NT2/D1 (cell line): ENCODE data around the gene KATNB1.

ENCODE experiments used
- DNase-seq: peaks from one replicate; pipeline ENCODE4 v3.0.0-alpha.2; 2011; ENCODE audit warnings: low read depth, low spot score
- H3K27me3 ChIP-seq: 2 replicates; pipeline ENCODE4 v1.6.0; 2011; ENCODE audit warnings: mild to moderate bottlenecking; ENCODE audit not compliant: insufficient read length, insufficient read depth
- H3K36me3 ChIP-seq: 2 replicates; pipeline ENCODE4 v1.6.1; 2011; ENCODE audit warnings: mild to moderate bottlenecking, low read length, mixed read lengths; ENCODE audit not compliant: insufficient read depth, insufficient read length
- H3K4me1 ChIP-seq: 2 replicates; pipeline ENCODE4 v1.5.1; 2011; ENCODE audit not compliant: insufficient read depth, insufficient read length
- H3K4me3 ChIP-seq: 2 replicates; pipeline ENCODE4 v1.5.1; 2011; ENCODE audit warnings: low read depth; ENCODE audit not compliant: insufficient read length
- H3K9ac ChIP-seq: 2 replicates; pipeline ENCODE4 v1.6.0; 2011; ENCODE audit warnings: low read depth; ENCODE audit not compliant: insufficient read length
- H3K9me3 ChIP-seq: 2 replicates; pipeline ENCODE4 v1.5.1; 2011; ENCODE audit warnings: mild to moderate bottlenecking, low read length; ENCODE audit not compliant: insufficient read depth
- SUZ12 ChIP-seq: IDR thresholded peaks from 2 replicates; pipeline ENCODE4 v1.6.1; 2011; ENCODE audit not compliant: insufficient read length, insufficient read depth; ENCODE audit errors: extremely low read depth
- YY1 ChIP-seq: IDR thresholded peaks from 2 replicates; pipeline ENCODE4 v1.6.1; 2011; ENCODE audit not compliant: insufficient read length, insufficient read depth
- ZNF274 ChIP-seq: IDR thresholded peaks from 2 replicates; pipeline ENCODE4 v1.6.1; 2011; ENCODE audit warnings: mild to moderate bottlenecking, low read depth, low read length

The KATNB1 gene

GRCh38 chr16:57697896-57698537 lies 37.6 kb upstream of the KATNB1 start:
- H3K36me3 ChIP-seq = no peaks in the 10 kb centered on the region
- no peaks in the 10 kb centered on the region for H3K27me3 ChIP-seq
- no peaks in the 10 kb centered on the region; the same call in 1 of the 2 replicates for H3K9me3 ChIP-seq
- H3K9ac ChIP-seq = no peak overlapping the region
- no peak overlapping the region for H3K4me3 ChIP-seq
- TF ChIP-seq ZNF274 (no peak), YY1 (no peak), SUZ12 (no peak)
- peaks cover 3% of the 10 kb centered on the region for H3K4me1 ChIP-seq
- no peak for DNase-seq

GRCh38 chr16:57698812-57699405 lies 36.7 kb upstream of the KATNB1 start:
- Histone ChIP-seq H3K27me3 (no peaks in the 10 kb centered on the region), H3K9me3 (no peaks in the 10 kb centered on the region; the same call in 1 of the 2 replicates), H3K36me3 (no peaks in the 10 kb centered on the region), H3K4me1 (peaks cover 3% of the 10 kb centered on the region), H3K9ac (no peak overlapping the region), H3K4me3 (no peak overlapping the region)
- no peak for TF ChIP-seq YY1
- no peak for TF ChIP-seq ZNF274
- TF ChIP-seq SUZ12 = no peak
- DNase-seq = no peak

GRCh38 chr16:57699481-57699880 lies 36.1 kb upstream of the KATNB1 start:
- no peaks in the 10 kb centered on the region for H3K27me3 ChIP-seq
- peaks cover 3% of the 10 kb centered on the region for H3K4me1 ChIP-seq
- TF ChIP-seq YY1 (no peak), ZNF274 (no peak), SUZ12 (no peak)
- no peak overlapping the region for H3K9ac ChIP-seq
- DNase-seq = no peak
- no peaks in the 10 kb centered on the region for H3K36me3 ChIP-seq
- no peak overlapping the region for H3K4me3 ChIP-seq
- no peaks in the 10 kb centered on the region; the same call in 1 of the 2 replicates for H3K9me3 ChIP-seq

- Histone ChIP-seq H3K4me3 (no peak overlapping the region), H3K4me1 (peaks cover 5% of the 10 kb centered on the region), H3K27me3 (no peaks in the 10 kb centered on the region), H3K9ac (no peak overlapping the region), H3K9me3 (no peaks in the 10 kb centered on the region; the same call in 1 of the 2 replicates), H3K36me3 (no peaks in the 10 kb centered on the region)
- TF ChIP-seq YY1 (no peak), SUZ12 (no peak), ZNF274 (no peak)
- DNase-seq = no peak
These were observed 35.7 kb upstream of the KATNB1 start for GRCh38 chr16:57699899-57700298.

GRCh38 chr16:57700781-57701551 lies 34.6 kb upstream of the KATNB1 start:
- no peak for DNase-seq
- Histone ChIP-seq H3K4me3 (no peak overlapping the region), H3K9ac (no peak overlapping the region), H3K4me1 (peaks cover 5% of the 10 kb centered on the region), H3K9me3 (no peaks in the 10 kb centered on the region; the same call in 1 of the 2 replicates), H3K27me3 (no peaks in the 10 kb centered on the region), H3K36me3 (no peaks in the 10 kb centered on the region)
- no peak for TF ChIP-seq SUZ12
- no peak for TF ChIP-seq YY1
- no peak for TF ChIP-seq ZNF274

- TF ChIP-seq YY1 = no peak
- TF ChIP-seq ZNF274 = no peak
- TF ChIP-seq SUZ12 = no peak
- Histone ChIP-seq H3K36me3 (no peaks in the 10 kb centered on the region), H3K4me3 (no peak overlapping the region), H3K9ac (no peak overlapping the region), H3K4me1 (peaks cover 5% of the 10 kb centered on the region), H3K9me3 (no peaks in the 10 kb centered on the region), H3K27me3 (no peaks in the 10 kb centered on the region)
- DNase-seq = no peak
These were observed 33.7 kb upstream of the KATNB1 start for GRCh38 chr16:57701759-57702371.

GRCh38 chr16:57703416-57704010 lies 32.1 kb upstream of the KATNB1 start:
- H3K27me3 ChIP-seq = no peaks in the 10 kb centered on the region
- no peak for DNase-seq
- no peaks in the 10 kb centered on the region for H3K9me3 ChIP-seq

More at GRCh38 chr16:57703416-57704010, 32.1 kb upstream of the KATNB1 start:
- Histone ChIP-seq H3K36me3 (no peaks in the 10 kb centered on the region), H3K9ac (no peak overlapping the region), H3K4me1 (peaks cover 5% of the 10 kb centered on the region), H3K4me3 (no peak overlapping the region)
- TF ChIP-seq YY1 (no peak), SUZ12 (no peak)
